ENCODE measurements around the gene ZNF469. TPM values are rescaled to one million over a fixed set of nuclear protein-coding genes. Genes with fewer than 3 reads are reported as not detected.

ZNF469 gene
- polyA plus RNA-seq, 1 donor (not counting 4 experiments of a cell fraction or from before 2014, with no cell fraction given) = not detected

- FAIRE-seq (no peak), DNase-seq (ENCODE audit: low read depth, low spot score) (no peak)
- TF ChIP-seq EZH2 (IDR thresholded peaks at IDR 0.05; ENCODE audit: low read length) = no peak
- TF ChIP-seq CTCF (optimal IDR thresholded peaks at IDR 0.05 in 1 of 3, IDR thresholded peaks at IDR 0.05 in 1 of 3, conservative IDR thresholded peaks at IDR 0.05 in 1 of 3; ENCODE audit: extremely low read depth in 1 of 3, insufficient read depth in 2 of 3, low read length in 3 of 3) = no peak
- H3K36me3 ChIP-seq (ENCODE audit: control insufficient read depth in 2 of 2, extremely low read depth in 1 of 2, insufficient read depth in 2 of 2, low read length in 2 of 2) = no peaks in the 10 kb centered on the region
- H3K4me3 ChIP-seq (ENCODE audit: control insufficient read depth in 2 of 3, extremely low read depth in 1 of 3, insufficient read depth in 2 of 3, low read depth in 1 of 3, low read length in 3 of 3) = no peak overlapping the region
- H3K9me1 ChIP-seq (ENCODE audit: control insufficient read depth, extremely low read depth, insufficient read depth, low read length) = no peaks in the 10 kb centered on the region
- H3K27ac ChIP-seq (ENCODE audit: control insufficient read depth, insufficient read depth, low read length) = no peak overlapping the region
- peaks cover 21% of the 10 kb centered on the region for H3K27me3 ChIP-seq (ENCODE audit: control insufficient read depth, extremely low read depth, insufficient read depth, low read length)
- H2AFZ ChIP-seq (ENCODE audit: control insufficient read depth, low read length) = no peak overlapping the region
- no peaks in the 10 kb centered on the region for H4K20me1 ChIP-seq (ENCODE audit: control insufficient read depth, extremely low read depth, insufficient read depth, low read length)
- no peak overlapping the region for H3K9ac ChIP-seq (ENCODE audit: control insufficient read depth, extremely low read depth, insufficient read depth, low read length)
- no peak overlapping the region for H3K4me2 ChIP-seq (ENCODE audit: control insufficient read depth, extremely low read depth, insufficient read depth, low read depth, low read length)
- dilution Hi-C loops (cut with MboI; ENCODE audit: extremely low pct_ligation_motif_present, low sequenced_read_pairs) = no loop called here
- H3K79me2 ChIP-seq (ENCODE audit: control insufficient read depth, insufficient read depth, low read length) = no peaks in the 10 kb centered on the region
- no peaks in the 10 kb centered on the region for H3K9me3 ChIP-seq (ENCODE audit: control insufficient read depth, low read depth, low read length)
- no peaks in the 10 kb centered on the region for H3K4me1 ChIP-seq (ENCODE audit: control insufficient read depth, extremely low read depth, insufficient read depth, low read length)
Measured at GRCh38 chr16:88392111-88392510, 9.4 kb downstream of the ZNF469 start.

GRCh38 chr16:88392616-88393015 is 9.9 kb downstream of the ZNF469 start:
- Histone ChIP-seq H3K4me2 (ENCODE audit: control insufficient read depth, extremely low read depth, insufficient read depth, low read depth, low read length) (no peak overlapping the region), H3K9ac (ENCODE audit: control insufficient read depth, extremely low read depth, insufficient read depth, low read length) (no peak overlapping the region), H4K20me1 (ENCODE audit: control insufficient read depth, extremely low read depth, insufficient read depth, low read length) (no peaks in the 10 kb centered on the region), H3K79me2 (ENCODE audit: control insufficient read depth, insufficient read depth, low read length) (no peaks in the 10 kb centered on the region), H2AFZ (ENCODE audit: control insufficient read depth, low read length) (no peak overlapping the region), H3K4me3 (ENCODE audit: control insufficient read depth in 2 of 3, extremely low read depth in 1 of 3, insufficient read depth in 2 of 3, low read depth in 1 of 3, low read length in 3 of 3) (no peak overlapping the region), H3K9me1 (ENCODE audit: control insufficient read depth, extremely low read depth, insufficient read depth, low read length) (no peaks in the 10 kb centered on the region), H3K9me3 (ENCODE audit: control insufficient read depth, low read depth, low read length) (no peaks in the 10 kb centered on the region), H3K27me3 (ENCODE audit: control insufficient read depth, extremely low read depth, insufficient read depth, low read length) (peaks cover 20% of the 10 kb centered on the region), H3K36me3 (ENCODE audit: control insufficient read depth in 2 of 2, extremely low read depth in 1 of 2, insufficient read depth in 2 of 2, low read length in 2 of 2) (no peaks in the 10 kb centered on the region), H3K4me1 (ENCODE audit: control insufficient read depth, extremely low read depth, insufficient read depth, low read length) (no peaks in the 10 kb centered on the region), H3K27ac (ENCODE audit: control insufficient read depth, insufficient read depth, low read length) (no peak overlapping the region)
- dilution Hi-C loops (cut with MboI; ENCODE audit: extremely low pct_ligation_motif_present, low sequenced_read_pairs) = no loop called here
- FAIRE-seq = no peak
- no peak for DNase-seq (ENCODE audit: low read depth, low spot score)
- TF ChIP-seq EZH2 (IDR thresholded peaks at IDR 0.05; ENCODE audit: low read length) (no peak), CTCF (optimal IDR thresholded peaks at IDR 0.05 in 1 of 3, IDR thresholded peaks at IDR 0.05 in 1 of 3, conservative IDR thresholded peaks at IDR 0.05 in 1 of 3; ENCODE audit: extremely low read depth in 1 of 3, insufficient read depth in 2 of 3, low read length in 3 of 3) (no peak)
